ENCODE results near the gene TRMT61A.

TRMT61A gene

GRCh38 chr14:103507751-103508150, 21.2 kb upstream of the TRMT61A start:
- Histone ChIP-seq H3K27me3 (ENCODE audit: control insufficient read depth, low read length) (no peaks in the 10 kb centered on the region), H3K9me3 (ENCODE audit: control insufficient read depth, insufficient read depth, low read length) (no peaks in the 10 kb centered on the region), H3K36me3 (ENCODE audit: control insufficient read depth, low read length) (peaks cover 37% of the 10 kb centered on the region), H3K79me2 (ENCODE audit: control insufficient read depth, low read length) (no peaks in the 10 kb centered on the region), H3K4me2 (ENCODE audit: low read length) (no peak overlapping the region), H4K20me1 (ENCODE audit: control insufficient read depth, insufficient read depth, low read depth, low read length) (no peaks in the 10 kb centered on the region), H3K4me3 (ENCODE audit: low read length) (no peak overlapping the region), H3K9me2 (replicated peaks; ENCODE audit: control insufficient read depth, low read length) (no peaks in the 10 kb centered on the region), H3F3A (ENCODE audit: control insufficient read depth, insufficient read depth) (no peaks in the 10 kb centered on the region), H3K27ac (ENCODE audit: low read depth, low read length) (no peak overlapping the region), H3K4me1 (ENCODE audit: control insufficient read depth, low read length) (no peaks in the 10 kb centered on the region)
- TF ChIP-seq CTCF (IDR thresholded peaks at IDR 0.05; ENCODE audit: low read depth, low read length, poor library complexity, severe bottlenecking) (no peak), EZH2phosphoT487 (IDR thresholded peaks at IDR 0.05; ENCODE audit: borderline replicate concordance, low read length) (no peak)

- TF ChIP-seq EZH2phosphoT487 (IDR thresholded peaks at IDR 0.05; ENCODE audit: borderline replicate concordance, low read length) (no peak), CTCF (IDR thresholded peaks at IDR 0.05; ENCODE audit: low read depth, low read length, poor library complexity, severe bottlenecking) (no peak)
- H3K79me2 ChIP-seq (ENCODE audit: control insufficient read depth, low read length), result no peaks in the 10 kb centered on the region
- no peaks in the 10 kb centered on the region for H3F3A ChIP-seq (ENCODE audit: control insufficient read depth, insufficient read depth)
- H4K20me1 ChIP-seq (ENCODE audit: control insufficient read depth, insufficient read depth, low read depth, low read length), result no peaks in the 10 kb centered on the region
- no peaks in the 10 kb centered on the region for H3K9me2 ChIP-seq (replicated peaks; ENCODE audit: control insufficient read depth, low read length)
- H3K27me3 ChIP-seq (ENCODE audit: control insufficient read depth, low read length), result no peaks in the 10 kb centered on the region
- no peak overlapping the region for H3K4me3 ChIP-seq (ENCODE audit: low read length)
- no peak overlapping the region for H3K4me2 ChIP-seq (ENCODE audit: low read length)
- H3K36me3 ChIP-seq (ENCODE audit: control insufficient read depth, low read length), result peaks cover 27% of the 10 kb centered on the region
- H3K4me1 ChIP-seq (ENCODE audit: control insufficient read depth, low read length), result no peaks in the 10 kb centered on the region
- no peak overlapping the region for H3K27ac ChIP-seq (ENCODE audit: low read depth, low read length)
- no peaks in the 10 kb centered on the region for H3K9me3 ChIP-seq (ENCODE audit: control insufficient read depth, insufficient read depth, low read length)
These were observed 20.3 kb upstream of the TRMT61A start for GRCh38 chr14:103508521-103509329.

GRCh38 chr14:103509864-103510723, 18.9 kb upstream of the TRMT61A start:
- no peaks in the 10 kb centered on the region for H3F3A ChIP-seq (ENCODE audit: control insufficient read depth, insufficient read depth)
- no peaks in the 10 kb centered on the region for H3K9me3 ChIP-seq (ENCODE audit: control insufficient read depth, insufficient read depth, low read length)
- TF ChIP-seq EZH2phosphoT487 (IDR thresholded peaks at IDR 0.05; ENCODE audit: borderline replicate concordance, low read length), result no peak
- TF ChIP-seq CTCF (IDR thresholded peaks at IDR 0.05; ENCODE audit: low read depth, low read length, poor library complexity, severe bottlenecking), result no peak
- H3K9me2 ChIP-seq (replicated peaks; ENCODE audit: control insufficient read depth, low read length), result no peaks in the 10 kb centered on the region
- H3K4me3 ChIP-seq (ENCODE audit: low read length), result no peak overlapping the region
- no peaks in the 10 kb centered on the region for H3K79me2 ChIP-seq (ENCODE audit: control insufficient read depth, low read length)
- H3K27ac ChIP-seq (ENCODE audit: low read depth, low read length), result no peak overlapping the region
- peaks cover 18% of the 10 kb centered on the region for H3K36me3 ChIP-seq (ENCODE audit: control insufficient read depth, low read length)
- H3K4me2 ChIP-seq (ENCODE audit: low read length), result no peak overlapping the region
- no peaks in the 10 kb centered on the region for H3K27me3 ChIP-seq (ENCODE audit: control insufficient read depth, low read length)
- H4K20me1 ChIP-seq (ENCODE audit: control insufficient read depth, insufficient read depth, low read depth, low read length), result no peaks in the 10 kb centered on the region
- H3K4me1 ChIP-seq (ENCODE audit: control insufficient read depth, low read length), result no peaks in the 10 kb centered on the region
